ENCODE data around the gene SCOC.

- TF ChIP-seq CTCF (optimal IDR thresholded peaks at IDR 0.05 in 1 of 3, IDR thresholded peaks at IDR 0.05 in 1 of 3, conservative IDR thresholded peaks at IDR 0.05 in 1 of 3; ENCODE audit: extremely low read depth in 1 of 3, insufficient read depth in 2 of 3, low read length in 3 of 3) (no peak), EZH2 (IDR thresholded peaks at IDR 0.05; ENCODE audit: low read length) (no peak)
Observed at GRCh38 chr4:140358281-140358680, 15.2 kb upstream of the SCOC start.
